Non-pigmented ciliary epithelial cell (primary cell): Measurements from ENCODE around the gene LAYN.

ENCODE experiments used
- DNase-seq: peaks from one replicate; pipeline ENCODE4 v3.0.0-alpha.2; 2010; ENCODE audit warnings: low read depth

The LAYN gene

DNA sequence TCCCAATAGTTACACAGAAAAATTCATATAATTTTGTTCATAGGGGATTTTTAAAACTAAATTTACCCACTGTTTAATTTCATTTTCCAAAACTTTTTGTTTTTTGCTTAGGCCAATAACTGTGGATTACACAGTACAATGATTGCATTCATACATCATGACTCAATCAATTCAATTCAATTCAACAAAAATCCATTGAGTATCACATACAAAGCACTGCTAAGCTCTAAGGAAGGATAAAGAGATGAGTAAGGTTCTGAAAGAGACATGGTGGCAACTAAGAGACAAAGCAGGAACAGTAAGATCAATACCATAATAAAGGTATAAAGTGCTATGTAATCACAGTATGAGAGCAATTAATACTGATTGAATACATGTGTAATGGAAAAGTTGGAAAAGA is 9.4 kb upstream of the LAYN start:
- no peak for DNase-seq

DNA sequence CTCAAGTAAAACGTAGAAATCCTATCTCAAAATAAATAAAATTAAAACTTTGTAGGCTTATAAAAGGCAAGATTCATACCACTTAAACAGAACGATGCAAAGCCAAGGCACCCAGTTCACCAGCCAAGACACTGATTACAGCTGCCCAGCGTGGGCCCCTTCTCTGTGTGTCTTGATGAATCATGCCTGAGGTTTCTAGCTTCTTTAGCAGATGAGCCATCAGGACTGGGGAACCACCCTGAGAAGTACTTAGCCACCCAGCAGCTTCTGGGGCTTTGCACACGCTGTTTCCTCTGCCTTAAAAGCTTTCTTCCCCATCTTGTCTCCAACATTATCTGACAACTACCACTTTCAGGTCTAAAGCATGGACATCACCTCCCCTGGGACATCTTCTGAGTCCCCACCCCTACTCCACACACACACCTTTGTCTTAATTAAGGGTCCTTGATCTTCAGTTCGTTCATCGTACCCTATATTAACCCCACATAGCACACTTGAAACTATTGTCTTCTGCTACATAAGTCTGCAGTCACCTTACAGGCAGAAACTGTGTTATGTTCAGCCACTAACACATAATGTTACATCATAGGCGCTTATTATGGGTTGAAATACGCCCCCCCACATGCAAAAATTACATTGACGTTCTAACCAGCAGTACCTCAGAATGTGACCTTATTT is 8.7 kb upstream of the LAYN start:
- peak; percentile 76 for DNase-seq

GRCh38 chr11:111532365-111532709 is 8.2 kb upstream of the LAYN start:
- DNase-seq, result no peak

GRCh38 chr11:111535281-111535680 is 5.2 kb upstream of the LAYN start:
- no peak for DNase-seq

DNA sequence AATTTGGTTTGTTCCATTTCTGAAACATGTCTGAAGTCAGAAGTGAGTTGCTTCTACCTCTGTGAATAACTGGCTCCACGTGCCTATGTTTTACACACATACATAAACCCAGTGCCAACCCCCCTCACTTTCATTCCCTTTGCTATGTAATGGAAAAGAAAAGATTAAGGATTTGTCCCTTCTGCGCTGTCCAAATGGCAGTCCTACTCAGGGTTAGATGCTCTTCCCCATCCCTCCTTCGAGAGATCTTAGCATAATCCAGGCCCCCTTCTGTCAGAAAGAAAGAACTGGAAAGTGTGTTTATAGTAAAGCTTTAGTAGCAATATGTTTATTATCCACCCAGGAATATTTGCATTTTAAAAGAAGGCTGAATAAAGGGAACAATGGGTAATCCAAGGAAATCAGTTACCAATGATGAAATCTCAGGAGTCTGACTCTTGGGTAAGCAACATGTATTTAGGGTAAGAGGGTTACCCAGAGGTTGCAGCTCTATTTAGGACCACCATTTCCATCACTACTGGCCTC is 3.1 kb upstream of the LAYN start:
- no peak for DNase-seq

GRCh38 chr11:111538407-111539114 is 2.0 kb upstream of the LAYN start:
- no peak for DNase-seq

DNA sequence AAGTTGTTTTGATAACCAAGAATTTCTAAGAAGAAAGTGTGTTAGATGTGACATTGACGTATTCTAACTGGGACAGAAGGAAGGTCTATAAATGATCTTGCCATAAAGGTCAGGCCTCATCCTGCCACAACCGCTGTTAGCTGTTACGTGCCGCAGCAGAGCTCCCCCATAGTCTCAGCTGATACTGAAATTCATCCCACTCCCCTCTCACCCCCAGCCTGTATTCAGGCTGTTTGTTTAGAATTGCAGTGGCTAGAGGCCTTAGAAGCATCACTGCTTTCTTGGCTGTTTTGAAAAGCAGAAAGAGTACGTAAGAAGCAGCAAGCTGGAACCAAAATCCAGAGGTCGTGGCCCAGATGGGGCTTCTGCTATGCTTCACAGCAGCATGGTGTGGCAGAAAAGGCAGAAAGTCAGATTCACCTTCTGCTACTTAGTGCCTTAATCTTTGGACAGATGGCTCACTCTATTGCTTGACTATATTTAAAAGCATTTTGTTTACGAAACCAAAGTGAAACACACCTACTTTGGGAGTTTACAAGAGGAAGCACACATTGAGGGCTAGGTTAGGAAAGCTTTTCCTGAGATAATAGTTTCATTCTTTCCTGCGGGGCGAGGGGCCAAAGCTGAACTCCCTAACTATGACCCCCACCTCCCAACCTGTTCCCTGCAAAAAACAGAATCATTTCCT is 950 bp upstream of the LAYN start:
- no peak for DNase-seq

GRCh38 chr11:111540937-111541253 is 375 bp downstream of the LAYN start:
- DNase-seq, result no peak

GRCh38 chr11:111541254-111542061 is 938 bp downstream of the LAYN start:
- no peak for DNase-seq

- no peak for DNase-seq
These were observed 2.2 kb downstream of the LAYN start for GRCh38 chr11:111542606-111543275.

DNA sequence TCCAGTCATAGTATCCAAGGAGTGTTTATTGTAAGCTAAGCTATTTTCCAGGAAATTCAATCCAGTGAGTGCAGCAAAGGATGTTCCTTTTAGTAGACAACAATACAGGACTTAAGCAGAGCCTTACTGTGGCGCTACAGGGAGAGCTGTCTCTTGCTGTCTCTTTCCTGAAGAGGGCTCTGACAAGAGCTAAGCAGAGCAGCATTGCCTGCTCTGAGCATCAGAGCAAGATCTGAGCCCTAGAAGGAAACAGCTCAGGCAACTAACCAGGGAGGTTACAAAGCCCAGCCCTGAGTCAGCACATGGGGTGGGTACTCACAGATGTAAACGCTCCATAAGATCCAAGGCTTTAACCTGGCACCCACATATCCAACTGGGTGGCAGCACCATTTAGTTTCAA is 8.0 kb downstream of the LAYN start:
- DNase-seq, result no peak

DNA sequence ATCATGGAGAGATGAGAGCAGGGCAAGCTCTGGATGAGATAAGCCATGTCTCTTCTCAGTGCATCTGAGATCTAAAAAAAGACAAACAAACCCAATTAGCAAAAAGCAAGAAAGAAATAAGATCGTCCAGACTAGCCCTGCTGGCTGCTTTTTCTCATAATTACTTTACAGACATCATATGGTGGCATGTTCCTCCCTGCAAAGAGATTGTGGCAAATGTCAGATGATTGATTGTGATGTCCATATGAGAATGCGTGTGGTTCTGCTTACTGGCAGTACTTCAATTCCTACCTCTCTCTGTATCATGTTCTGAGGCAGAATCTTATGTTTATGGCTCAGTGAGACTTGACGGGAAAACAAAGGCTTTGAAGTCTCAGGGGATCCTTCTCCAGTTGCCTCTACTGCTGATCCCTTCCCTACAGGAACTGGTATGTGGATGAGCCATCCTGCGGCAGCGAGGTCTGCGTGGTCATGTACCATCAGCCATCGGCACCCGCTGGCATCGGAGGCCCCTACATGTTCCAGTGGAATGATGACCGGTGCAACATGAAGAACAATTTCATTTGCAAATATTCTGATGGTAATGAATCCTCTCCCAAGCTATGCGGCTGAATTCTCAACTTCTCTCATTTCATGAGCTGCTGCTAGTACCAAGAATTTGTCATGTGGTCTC is 8.8 kb downstream of the LAYN start:
- no peak for DNase-seq

DNA sequence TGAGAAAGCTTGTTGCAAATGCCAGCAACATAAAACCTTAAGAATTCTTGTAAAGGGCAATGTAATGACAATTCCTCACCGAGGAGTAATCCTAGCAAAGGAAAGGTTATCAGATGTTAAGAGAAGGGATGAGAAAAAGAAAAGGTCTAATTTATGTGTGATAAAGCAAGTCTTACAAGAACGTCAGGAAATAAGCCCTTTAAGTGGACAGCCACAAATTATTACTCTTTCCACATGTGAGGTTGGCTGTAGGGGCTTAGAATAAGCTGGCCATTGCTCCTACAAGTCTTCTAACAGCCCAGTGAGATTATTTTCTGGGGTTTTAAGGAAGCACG is 9.3 kb downstream of the LAYN start:
- DNase-seq, result no peak

DNA sequence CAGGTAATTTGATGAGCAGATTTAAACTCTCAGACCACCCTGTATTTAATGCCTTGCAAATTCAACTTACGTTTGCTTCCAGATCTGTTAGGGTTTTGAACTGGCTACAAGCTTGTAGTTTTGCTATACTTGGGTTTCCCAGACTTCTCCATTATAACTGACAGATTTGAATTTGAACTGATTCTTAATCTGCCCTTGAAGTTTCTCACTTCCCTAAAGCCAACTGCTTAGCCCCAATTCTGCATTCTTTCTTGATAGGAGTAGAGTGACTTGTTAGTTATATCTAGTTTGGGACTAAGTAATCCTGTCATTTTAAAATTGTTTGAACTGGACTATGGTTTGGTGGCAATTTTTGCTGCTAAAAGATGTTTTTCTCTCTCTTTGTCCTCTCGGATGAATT is 9.7 kb downstream of the LAYN start:
- DNase-seq, result no peak

DNA sequence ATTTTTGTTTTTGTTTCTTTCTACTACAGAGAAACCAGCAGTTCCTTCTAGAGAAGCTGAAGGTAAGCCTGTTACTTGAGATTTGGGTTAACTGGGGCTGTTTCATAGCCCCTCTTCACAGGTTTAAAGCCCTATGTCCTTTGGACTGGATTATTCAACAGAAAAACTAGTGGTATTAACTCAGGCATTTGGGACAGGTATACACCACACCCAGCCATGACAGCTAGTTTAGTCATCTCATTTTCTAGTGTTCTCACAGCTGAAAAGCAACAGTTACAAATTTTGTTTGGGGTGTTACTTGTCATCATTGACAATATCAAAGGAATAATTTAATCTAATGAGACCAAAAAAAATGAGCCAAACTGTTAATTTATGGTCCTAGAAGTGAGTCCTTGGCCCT is 14.0 kb downstream of the LAYN start:
- no peak for DNase-seq

DNA sequence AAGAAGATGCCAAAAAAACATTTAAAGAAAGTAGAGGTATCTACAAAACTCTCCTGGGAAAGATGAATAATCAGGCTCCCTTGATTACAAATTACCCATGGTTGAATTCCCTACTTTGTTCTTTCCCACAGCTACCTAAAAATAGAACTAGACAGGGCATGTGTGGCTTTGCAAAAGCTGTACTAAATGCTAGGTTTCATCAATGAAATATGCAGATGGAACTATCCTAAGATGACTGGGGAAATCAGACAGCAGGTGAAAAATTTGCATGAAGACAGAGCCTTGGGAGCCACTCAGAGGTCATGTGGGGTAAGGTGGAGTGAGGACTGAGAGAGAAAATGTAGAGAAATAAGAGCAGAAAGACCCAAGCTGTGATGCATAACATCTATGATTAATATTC is 14.7 kb downstream of the LAYN start:
- DNase-seq, result peak; percentile 68

- peak; percentile 98 for DNase-seq
These were observed 17.0 kb downstream of the LAYN start for GRCh38 chr11:111557425-111558111.

DNA sequence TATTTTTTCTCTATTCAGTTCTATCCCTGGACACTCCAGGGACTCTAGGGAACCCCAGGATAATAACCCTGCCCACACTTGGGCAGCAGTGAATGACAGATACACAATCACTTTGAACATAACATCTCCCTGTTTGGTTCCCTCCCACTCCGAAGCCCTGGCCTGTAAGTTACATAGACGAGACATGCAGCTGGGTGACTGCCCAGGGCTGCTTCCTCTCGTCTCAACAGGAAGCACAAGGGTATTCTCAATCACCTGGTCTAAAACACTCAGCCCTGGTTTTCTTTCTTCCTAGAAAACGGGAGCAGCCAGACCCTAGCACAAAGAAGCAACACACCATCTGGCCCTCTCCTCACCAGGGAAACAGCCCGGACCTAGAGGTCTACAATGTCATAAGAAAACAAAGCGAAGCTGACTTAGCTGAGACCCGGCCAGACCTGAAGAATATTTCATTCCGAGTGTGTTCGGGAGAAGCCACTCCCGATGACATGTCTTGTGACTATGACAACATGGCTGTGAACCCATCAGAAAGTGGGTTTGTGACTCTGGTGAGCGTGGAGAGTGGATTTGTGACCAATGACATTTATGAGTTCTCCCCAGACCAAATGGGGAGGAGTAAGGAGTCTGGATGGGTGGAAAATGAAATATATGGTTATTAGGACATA is 19.4 kb downstream of the LAYN start:
- no peak for DNase-seq

- DNase-seq, result no peak
These were observed 20.3 kb downstream of the LAYN start for GRCh38 chr11:111560800-111561199.

GRCh38 chr11:111561306-111561705 is 20.8 kb downstream of the LAYN start:
- DNase-seq, result no peak
